Right lung (tissue), 10 donors: Measurements from ENCODE around the gene RPS27L. TPM values are rescaled to one million over a fixed set of nuclear protein-coding genes. Genes with fewer than 3 reads are reported as not detected.
A peak's percentile ranks its signal among the peaks of the same experiment; 100 is the strongest.

Experiments
- DNase-seq, 2 donors: peaks; one replicate each; pipeline ENCODE4 v3.0.0-alpha.2; 2013
- long read RNA-seq, 8 donors: transcript quantifications; one replicate each; lab custom pipeline, GENCODE V29; 2026
- polyA plus RNA-seq, 5 donors: library from polyadenylated mRNA; unstranded; fragments of 120-200 nt; gene quantifications; one replicate each; pipeline versions ENCODE4 v1.2.1 to v1.2.3, GENCODE V29; 2013; ENCODE audit warnings: inconsistent platforms in 1 of 5, low replicate concordance in 1 of 5; ENCODE audit not compliant: insufficient read length in 5 of 5, insufficient read depth in 1 of 5

RPS27L gene
- polyA plus RNA-seq = 100 to 1,000 TPM in 1 of 5 donors, 10 to 100 TPM in 4; 76.8 to 103 (median 92.8) TPM
- long read RNA-seq, donor 1, full-length matches to known transcripts = 292 of 370 reads
- long read RNA-seq, donor 1, partial matches to known transcripts = 35 of 370 reads
- long read RNA-seq, donor 1, other reads (novel, unspliced or antisense) = 43 of 370 reads
- long read RNA-seq, donor 2, full-length matches to known transcripts = 141 of 141 reads
- long read RNA-seq, donor 2, partial matches to known transcripts = 0 of 141 reads
- long read RNA-seq, donor 2, other reads (novel, unspliced or antisense) = 0 of 141 reads
- long read RNA-seq, donor 3, full-length matches to known transcripts = 154 of 207 reads
- long read RNA-seq, donor 3, partial matches to known transcripts = 53 of 207 reads
- long read RNA-seq, donor 3, other reads (novel, unspliced or antisense) = 0 of 207 reads
- long read RNA-seq, donor 4, full-length matches to known transcripts = 122 of 167 reads
- long read RNA-seq, donor 4, partial matches to known transcripts = 45 of 167 reads
- long read RNA-seq, donor 4, other reads (novel, unspliced or antisense) = 0 of 167 reads
- long read RNA-seq, donor 5, full-length matches to known transcripts = 336 of 378 reads
- long read RNA-seq, donor 5, partial matches to known transcripts = 28 of 378 reads
- long read RNA-seq, donor 5, other reads (novel, unspliced or antisense) = 14 of 378 reads
- long read RNA-seq, donor 6, full-length matches to known transcripts = 315 of 315 reads
- long read RNA-seq, donor 6, partial matches to known transcripts = 0 of 315 reads
- long read RNA-seq, donor 6, other reads (novel, unspliced or antisense) = 0 of 315 reads
- long read RNA-seq, donor 7, full-length matches to known transcripts = 221 of 221 reads
- long read RNA-seq, donor 7, partial matches to known transcripts = 0 of 221 reads
- long read RNA-seq, donor 7, other reads (novel, unspliced or antisense) = 0 of 221 reads
- long read RNA-seq, donor 8, full-length matches to known transcripts = 75 of 85 reads
- long read RNA-seq, donor 8, partial matches to known transcripts = 10 of 85 reads
- long read RNA-seq, donor 8, other reads (novel, unspliced or antisense) = 0 of 85 reads

- peak; percentile 92 to 94 for DNase-seq
Measured at GRCh38 chr15:63157118-63157843, at the start of gene RPS27L. RPS27L (minus strand) TSS chr15:63157477; CDS start chr15:63157405, 72 bp downstream.

GRCh38 chr15:63206079-63206478 lies 48.8 kb upstream of the RPS27L start:
- DNase-seq = no peak

- DNase-seq = no peak
Measured at GRCh38 chr15:63203451-63204090, 46.3 kb upstream of the RPS27L start.

DNA sequence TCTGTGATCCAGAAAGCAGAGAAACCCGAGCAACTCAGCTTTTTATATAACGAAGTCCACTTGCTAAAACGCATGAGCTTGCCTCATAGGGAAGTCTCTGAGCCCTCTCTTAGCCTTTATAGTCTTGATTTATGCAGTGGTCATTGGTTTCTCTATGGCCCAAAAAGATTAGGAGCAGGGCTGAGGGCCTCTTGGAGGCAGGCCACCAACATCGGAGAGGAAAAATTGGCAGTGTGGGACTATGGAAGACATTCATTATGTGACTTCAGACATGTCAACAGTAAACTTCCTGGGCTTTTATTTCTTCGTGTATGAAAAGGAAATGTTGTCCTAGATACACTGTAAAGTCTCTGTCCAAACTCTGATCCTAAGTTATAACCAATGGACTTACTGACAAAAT lies 45.6 kb upstream of the RPS27L start:
- no peak for DNase-seq

DNA sequence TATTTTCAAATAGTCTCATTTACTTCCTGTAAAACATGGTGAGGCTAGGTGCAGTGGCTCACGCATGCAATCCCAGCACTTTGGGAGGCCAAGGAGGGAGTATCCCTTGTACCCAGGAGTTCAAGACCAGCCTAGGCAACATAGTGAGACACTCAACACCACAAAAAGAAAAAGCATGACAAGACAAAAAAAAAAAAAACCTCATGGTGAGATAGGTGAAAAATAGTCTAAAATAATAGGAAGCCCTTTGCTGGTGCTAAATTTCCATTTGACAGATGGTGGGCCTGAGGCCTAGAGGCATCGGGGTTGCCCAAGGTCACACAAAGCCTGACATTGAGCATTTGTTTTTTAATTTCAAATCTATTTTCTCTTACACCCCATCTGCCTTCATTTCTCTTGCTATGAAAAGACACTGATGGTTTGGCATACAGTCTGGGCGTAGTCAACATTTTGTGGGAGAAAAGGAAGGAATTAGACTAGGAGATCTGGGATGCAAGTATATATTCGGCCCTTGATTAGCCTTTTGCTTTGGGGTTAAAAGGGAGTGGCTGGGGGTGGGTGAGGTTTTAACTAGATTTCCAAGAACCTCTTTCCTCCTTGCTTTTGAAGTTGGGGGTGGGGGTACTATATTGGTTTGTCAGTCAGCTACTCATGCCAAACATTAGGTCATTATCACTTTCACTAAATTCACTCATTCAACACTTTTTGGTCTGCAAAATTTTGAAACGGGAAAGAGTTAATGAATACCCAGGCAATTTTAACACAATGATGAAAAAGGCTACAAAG lies 43.4 kb upstream of the RPS27L start:
- DNase-seq = no peak

- peak; percentile 62 to 74 for DNase-seq
Measured at GRCh38 chr15:63198371-63199250, 41.3 kb upstream of the RPS27L start.

DNA sequence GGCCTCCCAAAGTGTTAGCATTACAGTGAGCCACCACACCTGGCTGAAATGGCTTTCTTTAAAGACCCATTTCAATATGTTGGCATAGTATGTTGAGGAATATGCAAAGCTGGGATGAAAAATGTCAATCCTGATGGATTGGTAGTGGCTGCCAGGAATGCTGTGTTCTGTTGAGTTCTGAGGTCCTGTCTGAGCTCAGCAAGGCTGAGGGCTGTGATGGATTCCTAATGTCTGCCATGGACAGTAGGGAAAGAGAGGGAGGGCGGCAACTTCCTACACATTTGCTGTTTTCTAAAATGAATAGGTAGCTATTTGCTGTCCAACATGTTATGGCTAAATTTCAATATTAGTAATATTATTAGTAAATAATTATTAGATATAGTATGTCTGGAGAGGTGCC lies 40.3 kb upstream of the RPS27L start:
- no peak for DNase-seq

GRCh38 chr15:63196842-63197241 lies 39.6 kb upstream of the RPS27L start:
- no peak for DNase-seq

DNA sequence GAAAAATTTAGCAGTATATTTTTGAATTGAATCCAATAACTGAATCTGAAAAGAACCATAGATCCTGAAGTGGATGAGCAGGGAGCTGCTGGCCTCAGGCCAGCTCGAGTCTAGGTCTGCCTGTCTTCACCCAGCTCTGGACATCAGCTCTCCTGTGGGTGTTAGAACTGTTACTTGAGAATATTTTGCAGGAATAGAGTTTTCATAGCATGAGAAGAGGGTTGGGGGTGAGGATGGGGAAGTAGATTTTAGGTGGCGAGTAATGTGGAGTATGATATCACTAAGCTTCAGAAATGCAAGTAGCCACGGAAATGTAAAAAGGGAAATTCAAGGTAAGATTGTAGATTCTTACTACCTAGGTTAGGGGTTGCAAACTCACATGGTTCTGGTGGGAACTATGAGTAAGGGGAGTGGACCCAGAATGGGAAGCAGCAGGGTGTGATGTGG lies 38.3 kb upstream of the RPS27L start:
- DNase-seq = no peak

GRCh38 chr15:63194880-63195568 lies 37.7 kb upstream of the RPS27L start:
- peak; percentile 54 to 67 for DNase-seq

DNA sequence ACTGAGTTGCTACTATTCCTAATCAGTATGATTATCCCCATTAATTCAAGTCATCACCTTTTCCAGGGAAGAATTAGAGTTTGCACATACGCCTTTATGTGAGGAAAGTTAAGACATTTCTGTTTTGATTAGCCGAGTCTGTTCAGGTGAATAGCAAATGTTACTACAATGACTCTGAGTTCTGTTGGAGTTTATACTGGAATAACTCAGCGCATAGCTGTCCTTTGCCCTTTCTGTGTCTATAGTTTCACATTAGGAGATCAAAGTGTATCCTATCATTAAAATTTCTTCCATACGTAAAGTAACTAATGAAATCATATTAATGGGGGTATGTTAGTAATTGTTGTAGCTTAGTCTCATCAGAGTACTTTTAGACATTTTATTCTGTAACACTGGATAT lies 37.0 kb upstream of the RPS27L start:
- DNase-seq = no peak

- no peak for DNase-seq
Measured at GRCh38 chr15:63192619-63193206, 35.4 kb upstream of the RPS27L start.

DNA sequence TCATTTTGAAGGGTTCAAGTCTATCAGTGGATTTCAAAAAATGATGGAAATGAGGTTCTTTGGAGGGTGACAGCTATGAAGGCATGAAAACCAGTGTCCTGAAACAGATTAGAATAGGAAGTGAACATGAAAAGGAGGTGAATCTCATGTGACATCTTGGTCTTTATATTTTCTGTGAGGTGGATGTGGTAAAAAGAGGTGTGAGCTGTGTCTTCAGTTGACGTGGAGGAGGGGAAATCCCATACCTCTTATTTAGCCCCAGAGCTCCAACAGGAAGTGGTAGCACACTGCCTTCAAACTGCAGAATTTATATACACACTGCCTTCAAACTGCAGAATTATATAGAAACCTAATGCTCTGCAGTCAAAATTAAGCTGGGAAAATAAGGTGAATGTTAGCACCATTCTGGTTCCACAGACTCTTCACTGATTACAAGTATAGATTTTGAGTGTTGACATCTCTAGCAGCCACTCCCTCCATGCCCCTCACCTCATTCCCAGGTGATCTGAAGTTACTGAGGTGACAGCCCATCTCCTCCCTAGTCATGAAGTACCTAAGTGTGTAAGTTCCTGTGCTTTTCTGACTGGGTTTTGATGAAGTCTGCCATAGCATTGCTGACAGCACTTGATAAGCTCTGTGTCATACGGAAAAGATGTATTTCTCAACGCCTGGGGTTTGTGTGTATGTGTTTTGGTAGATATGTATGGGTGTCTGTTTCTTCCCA lies 34.8 kb upstream of the RPS27L start:
- no peak for DNase-seq

GRCh38 chr15:63190769-63191649 lies 33.7 kb upstream of the RPS27L start:
- no peak for DNase-seq

DNA sequence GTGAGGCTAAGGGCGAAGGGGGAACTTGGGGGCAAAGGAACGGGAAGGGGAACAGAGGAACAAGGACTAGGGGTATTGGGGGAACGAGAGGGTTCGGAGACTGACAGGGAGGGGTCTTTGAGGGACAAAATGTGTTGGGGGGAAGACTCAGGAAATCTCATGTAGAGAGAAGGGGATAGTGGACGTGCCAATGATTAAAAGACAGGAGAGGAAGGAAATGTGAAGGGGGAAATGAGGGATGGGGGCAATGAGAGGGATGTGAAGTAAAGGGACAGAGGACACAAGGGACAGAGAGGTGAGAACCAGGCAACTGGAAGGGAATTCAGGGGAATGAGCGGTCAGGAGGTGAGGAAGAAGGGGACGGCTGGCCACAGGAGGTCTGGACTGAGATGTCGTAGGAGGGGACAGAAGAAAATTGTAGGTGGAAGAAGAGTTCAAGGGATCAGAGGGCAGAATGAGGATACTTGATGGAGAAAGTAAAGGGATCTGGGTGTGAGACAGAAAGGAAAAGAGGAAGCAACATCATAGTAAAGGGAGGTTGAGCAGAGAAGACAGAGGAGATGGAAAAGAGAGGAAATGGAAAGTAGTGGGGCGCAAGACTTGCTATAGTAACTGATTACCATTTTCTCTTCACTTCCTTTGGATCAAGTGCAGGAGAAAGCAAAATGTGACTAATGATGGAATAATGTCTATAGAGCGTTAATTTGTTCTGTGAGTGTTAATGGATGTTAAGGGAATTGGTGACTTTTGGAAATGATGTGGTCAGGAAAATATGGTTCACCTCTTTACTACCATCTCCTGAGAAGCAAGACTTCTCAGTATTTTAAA lies 32.9 kb upstream of the RPS27L start:
- DNase-seq = no peak
